DOHH2 (cell line): ENCODE data around the gene BNIP2.

Source experiments
- EZH2phosphoT487 ChIP-seq: fragments of 200-600 bp; sonication (generic); IDR thresholded peaks from 2 replicates; pipeline ENCODE4 v1.6.1; 2017; ENCODE audit warnings: borderline replicate concordance, mild to moderate bottlenecking, antibody characterized with exemption, low read length, moderate library complexity, mixed read lengths
- TF ChIP-seq, protein P1 (sequence below): fragments of 200-600 bp; sonication (generic); IDR thresholded peaks from one replicate; pipeline ENCODE4 v1.5.1; 2014; ENCODE audit warnings: antibody characterized with exemption, mild to moderate bottlenecking, low read depth, low read length; ENCODE audit not compliant: poor library complexity, severe bottlenecking

DNA sequence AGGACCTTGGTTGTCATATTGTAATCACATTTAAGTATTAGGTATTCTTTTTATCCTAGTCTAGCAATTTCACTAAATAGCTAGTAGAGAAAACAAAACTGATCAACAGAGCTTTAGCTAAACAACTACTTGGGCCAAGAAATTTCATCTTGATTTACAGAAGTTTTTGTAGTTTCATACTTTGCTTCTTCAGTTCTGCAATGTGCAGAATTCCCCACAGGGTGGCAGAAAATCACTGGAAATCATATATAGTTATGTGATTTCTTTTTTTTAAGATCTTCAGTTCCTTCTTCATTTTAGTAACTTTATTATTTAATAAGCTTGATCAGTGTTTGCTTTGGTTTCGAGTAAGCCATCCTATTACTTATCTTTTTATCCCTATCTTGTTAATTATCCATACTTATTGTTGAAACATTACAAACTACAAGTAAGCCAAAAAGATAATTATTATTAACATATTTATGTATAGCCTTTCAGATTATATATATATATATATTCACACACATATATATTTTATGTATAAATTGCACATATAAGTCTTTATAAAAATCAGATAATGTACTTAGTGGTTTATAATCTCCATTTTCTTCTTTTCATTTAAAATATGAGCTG is 2.2 kb upstream of the BNIP2 start:
- TF ChIP-seq, protein P1, sequence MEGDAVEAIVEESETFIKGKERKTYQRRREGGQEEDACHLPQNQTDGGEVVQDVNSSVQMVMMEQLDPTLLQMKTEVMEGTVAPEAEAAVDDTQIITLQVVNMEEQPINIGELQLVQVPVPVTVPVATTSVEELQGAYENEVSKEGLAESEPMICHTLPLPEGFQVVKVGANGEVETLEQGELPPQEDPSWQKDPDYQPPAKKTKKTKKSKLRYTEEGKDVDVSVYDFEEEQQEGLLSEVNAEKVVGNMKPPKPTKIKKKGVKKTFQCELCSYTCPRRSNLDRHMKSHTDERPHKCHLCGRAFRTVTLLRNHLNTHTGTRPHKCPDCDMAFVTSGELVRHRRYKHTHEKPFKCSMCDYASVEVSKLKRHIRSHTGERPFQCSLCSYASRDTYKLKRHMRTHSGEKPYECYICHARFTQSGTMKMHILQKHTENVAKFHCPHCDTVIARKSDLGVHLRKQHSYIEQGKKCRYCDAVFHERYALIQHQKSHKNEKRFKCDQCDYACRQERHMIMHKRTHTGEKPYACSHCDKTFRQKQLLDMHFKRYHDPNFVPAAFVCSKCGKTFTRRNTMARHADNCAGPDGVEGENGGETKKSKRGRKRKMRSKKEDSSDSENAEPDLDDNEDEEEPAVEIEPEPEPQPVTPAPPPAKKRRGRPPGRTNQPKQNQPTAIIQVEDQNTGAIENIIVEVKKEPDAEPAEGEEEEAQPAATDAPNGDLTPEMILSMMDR, result peak; percentile 70
- TF ChIP-seq EZH2phosphoT487, result no peak
